Tibial nerve (tissue), 3 donors: ENCODE data around the gene FLG.
"Not testable (repeated sequence)": the region's sequence is repeated elsewhere in the genome, so short reads cannot be mapped to it uniquely, and the experiment has no call there.

Source experiments
- POLR2A ChIP-seq, 2 donors: fragments of 450-650 bp; IDR thresholded peaks; one replicate each; pipeline ENCODE4 v1.6.1; 2017; ENCODE audit warnings: antibody characterized with exemption in 2 of 2, mild to moderate bottlenecking in 2 of 2, moderate library complexity in 2 of 2
- TF ChIP-seq, protein P1 (sequence below), 5 experiments: fragments of 200-600 bp in 3 of 5; fragments of 450-650 bp in 2 of 5; sonication (generic) in 3 of 5; IDR thresholded peaks; one replicate each; pipeline ENCODE4 v1.5.1; 2016 to 2019; ENCODE audit warnings: antibody characterized with exemption in 5 of 5, mild to moderate bottlenecking in 3 of 5, moderate library complexity in 2 of 5

DNA sequence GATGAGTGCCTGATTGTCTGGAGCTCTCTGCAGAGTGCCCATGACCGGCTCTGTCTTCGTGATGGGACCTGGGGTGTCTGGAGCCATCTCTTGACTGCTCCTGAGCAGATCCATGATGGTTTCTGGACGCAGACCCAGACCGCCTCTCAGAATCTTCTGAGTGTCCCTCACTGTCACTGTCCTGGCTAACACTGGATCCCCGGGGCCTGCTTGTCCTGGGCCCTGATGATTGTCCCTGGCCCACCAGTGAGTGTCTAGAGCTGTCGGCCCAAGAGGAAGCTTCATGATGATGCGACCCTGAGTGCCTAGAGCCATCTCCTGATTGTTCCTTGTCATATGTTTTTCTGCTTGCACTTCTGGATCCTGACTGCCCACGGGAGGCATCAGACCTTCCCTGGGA is 17.1 kb downstream of the FLG start:
- TF ChIP-seq, protein P1, sequence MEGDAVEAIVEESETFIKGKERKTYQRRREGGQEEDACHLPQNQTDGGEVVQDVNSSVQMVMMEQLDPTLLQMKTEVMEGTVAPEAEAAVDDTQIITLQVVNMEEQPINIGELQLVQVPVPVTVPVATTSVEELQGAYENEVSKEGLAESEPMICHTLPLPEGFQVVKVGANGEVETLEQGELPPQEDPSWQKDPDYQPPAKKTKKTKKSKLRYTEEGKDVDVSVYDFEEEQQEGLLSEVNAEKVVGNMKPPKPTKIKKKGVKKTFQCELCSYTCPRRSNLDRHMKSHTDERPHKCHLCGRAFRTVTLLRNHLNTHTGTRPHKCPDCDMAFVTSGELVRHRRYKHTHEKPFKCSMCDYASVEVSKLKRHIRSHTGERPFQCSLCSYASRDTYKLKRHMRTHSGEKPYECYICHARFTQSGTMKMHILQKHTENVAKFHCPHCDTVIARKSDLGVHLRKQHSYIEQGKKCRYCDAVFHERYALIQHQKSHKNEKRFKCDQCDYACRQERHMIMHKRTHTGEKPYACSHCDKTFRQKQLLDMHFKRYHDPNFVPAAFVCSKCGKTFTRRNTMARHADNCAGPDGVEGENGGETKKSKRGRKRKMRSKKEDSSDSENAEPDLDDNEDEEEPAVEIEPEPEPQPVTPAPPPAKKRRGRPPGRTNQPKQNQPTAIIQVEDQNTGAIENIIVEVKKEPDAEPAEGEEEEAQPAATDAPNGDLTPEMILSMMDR (IDR thresholded peaks at IDR 0.05) = not testable (repeated sequence)
- not testable (repeated sequence) for TF ChIP-seq POLR2A (IDR thresholded peaks at IDR 0.05)
